Activated B cell treated with CpG ODN at 0.5 μM for 24 hours (primary cell): ENCODE results near the gene PRTG. TPM values are rescaled to one million over a fixed set of nuclear protein-coding genes. Genes with fewer than 3 reads are reported as not detected.

Experiments
- ATAC-seq: fragments of 200-7000 bp; cut with Tn5 transposase; one replicate; pipeline ENCODE4 v1.10.0; 2021; ENCODE audit warnings: low read depth, mild to moderate bottlenecking, moderate library complexity
- CTCF ChIA-PET: fragments of 350-600 bp; sonication (Branson Sonifier 250); formaldehyde crosslinking; loops from one replicate; lab custom pipeline; 2021; ENCODE audit warnings: antibody characterized with exemption; lab: Charles Lee
- POLR2A ChIA-PET: fragments of 350-600 bp; sonication (Branson Sonifier 250); formaldehyde crosslinking; loops from one replicate; lab custom pipeline; 2021; ENCODE audit warnings: antibody characterized with exemption; lab: Charles Lee
- DNase-seq: peaks from one replicate; pipeline ENCODE4 v3.0.0; 2022
- H3K27ac Mint-ChIP-seq: one replicate; pipeline ENCODE4 v1.8.0; 2020; ENCODE audit warnings: mixed read lengths
- H3K27me3 Mint-ChIP-seq: one replicate; pipeline ENCODE4 v1.8.0; 2021; ENCODE audit warnings: mixed read lengths
- H3K36me3 Mint-ChIP-seq: one replicate; pipeline ENCODE4 v1.8.0; 2021; ENCODE audit warnings: low read depth, mixed read lengths
- H3K4me1 Mint-ChIP-seq: one replicate; pipeline ENCODE4 v1.8.0; 2021; ENCODE audit warnings: mixed read lengths
- H3K4me3 Mint-ChIP-seq: one replicate; pipeline ENCODE4 v1.8.0; 2020; ENCODE audit warnings: mild to moderate bottlenecking, mixed read lengths
- H3K9me3 Mint-ChIP-seq: one replicate; pipeline ENCODE4 v1.8.0; 2020; ENCODE audit warnings: mixed read lengths
- CTCF ChIP-seq: fragments of 200-600 bp; IDR thresholded peaks from one replicate; pipeline ENCODE4 v1.8.0; 2022; ENCODE audit warnings: antibody characterized with exemption, mild to moderate bottlenecking
- intact Hi-C: fragments of 100-400 bp; cut with micrococcal nuclease; formaldehyde crosslinking; loops from one replicate; pipeline ENCODE4 v1.15.1; 2024
- total RNA-seq: library from RNA; stranded (reverse); gene quantifications from 2 replicates; pipeline ENCODE4 v1.2.3, GENCODE V29; 2022

Gene PRTG
- total RNA-seq, 1 donor from 2014 or later, result not detected

- no peaks in the 10 kb centered on the region for H3K9me3 Mint-ChIP-seq
- no peaks in the 10 kb centered on the region for H3K36me3 Mint-ChIP-seq
- peak overlapping the region; percentile 70 for H3K4me3 Mint-ChIP-seq
- intact Hi-C loops, result loop anchor here (10.0 kb wide), 1 partner anchor 88 kb away; no protein-coding TSS in a partner anchor
- ATAC-seq, result no peak
- peaks cover 4% of the 10 kb centered on the region for H3K4me1 Mint-ChIP-seq
- TF ChIP-seq CTCF, result no peak
- H3K27ac Mint-ChIP-seq, result no peak overlapping the region
- H3K27me3 Mint-ChIP-seq, result peaks cover 28% of the 10 kb centered on the region
- POLR2A ChIA-PET, result no interaction called here
- CTCF ChIA-PET, result no interaction called here
- peak; percentile 18 for DNase-seq
Measured at GRCh38 chr15:55742498-55742926, 440 bp downstream of the PRTG start.

GRCh38 chr15:55741833-55742497 is 987 bp downstream of the PRTG start:
- intact Hi-C loops, result loop anchor here (10.0 kb wide), 1 partner anchor 87 kb away; no protein-coding TSS in a partner anchor
- POLR2A ChIA-PET, result no interaction called here
- Mint-ChIP-seq H3K27ac (no peak overlapping the region), H3K4me3 (no peak overlapping the region), H3K27me3 (peaks cover 28% of the 10 kb centered on the region), H3K4me1 (peaks cover 4% of the 10 kb centered on the region), H3K36me3 (no peaks in the 10 kb centered on the region), H3K9me3 (no peaks in the 10 kb centered on the region)
- no peak for TF ChIP-seq CTCF
- CTCF ChIA-PET, result no interaction called here
- no peak for ATAC-seq
- DNase-seq, result no peak

- ChIA-PET CTCF (no interaction called here), POLR2A (no interaction called here)
- no peak for DNase-seq
Measured at GRCh38 chr15:55740981-55741832, 1.7 kb downstream of the PRTG start.

GRCh38 chr15:55740359-55740878 is 2.5 kb downstream of the PRTG start:
- H3K9me3 Mint-ChIP-seq, result no peaks in the 10 kb centered on the region
- DNase-seq (no peak), ATAC-seq (no peak)
- H3K4me1 Mint-ChIP-seq, result peaks cover 4% of the 10 kb centered on the region
- ChIA-PET CTCF (no interaction called here), POLR2A (no interaction called here)
- no peak for TF ChIP-seq CTCF
- no peak overlapping the region for H3K27ac Mint-ChIP-seq
- H3K36me3 Mint-ChIP-seq, result no peaks in the 10 kb centered on the region
- H3K4me3 Mint-ChIP-seq, result no peak overlapping the region
- H3K27me3 Mint-ChIP-seq, result peaks cover 30% of the 10 kb centered on the region
- intact Hi-C loops, result loop anchor here (10.0 kb wide), 1 partner anchor 86 kb away; no protein-coding TSS in a partner anchor

More at GRCh38 chr15:55740981-55741832, 1.7 kb downstream of the PRTG start:
- intact Hi-C loops, result loop anchor here (10.0 kb wide), 1 partner anchor 86 kb away; no protein-coding TSS in a partner anchor
- H3K9me3 Mint-ChIP-seq, result no peaks in the 10 kb centered on the region
- no peak for TF ChIP-seq CTCF
- H3K36me3 Mint-ChIP-seq, result no peaks in the 10 kb centered on the region
- no peak overlapping the region for H3K4me3 Mint-ChIP-seq
- H3K4me1 Mint-ChIP-seq, result peaks cover 4% of the 10 kb centered on the region
- H3K27ac Mint-ChIP-seq, result no peak overlapping the region
- no peak for ATAC-seq
- peaks cover 30% of the 10 kb centered on the region for H3K27me3 Mint-ChIP-seq

GRCh38 chr15:55739641-55740040 is 3.3 kb downstream of the PRTG start:
- TF ChIP-seq CTCF, result no peak
- H3K27me3 Mint-ChIP-seq, result peaks cover 24% of the 10 kb centered on the region
- no peaks in the 10 kb centered on the region for H3K9me3 Mint-ChIP-seq
- no peak for DNase-seq
- intact Hi-C loops, result loop anchor here (10.0 kb wide), 1 partner anchor 85 kb away; no protein-coding TSS in a partner anchor
- H3K4me1 Mint-ChIP-seq, result peaks cover 4% of the 10 kb centered on the region
- no peak overlapping the region for H3K27ac Mint-ChIP-seq
- no peaks in the 10 kb centered on the region for H3K36me3 Mint-ChIP-seq
- H3K4me3 Mint-ChIP-seq, result no peak overlapping the region
- no peak for ATAC-seq
- POLR2A ChIA-PET, result no interaction called here
- CTCF ChIA-PET, result no interaction called here
